T47D (cell line): Measurements from ENCODE around the gene TCEAL2.

Experiments
- DNase-seq, 2 experiments: peaks; one replicate each; pipeline versions ENCODE4 v3.0.0 to v3.0.0-alpha.2; 2011 to 2012; ENCODE audit warnings: low read depth in 1 of 2, low spot score in 1 of 2
- JUND ChIP-seq: IDR thresholded peaks from 2 replicates; pipeline ENCODE4 v1.6.1; 2012; ENCODE audit warnings: low read depth
- in situ Hi-C: cut with HindIII; loops from 2 replicates; pipeline ENCODE4 v1.10.0; 2016; ENCODE audit warnings: low sequenced_read_pairs, low pct_unique_long_range_greater_than_20kb

Gene TCEAL2

GRCh38 chrX:102154900-102155805, 29.7 kb downstream of the TCEAL2 start:
- in situ Hi-C loops = no loop called here
- no peak for TF ChIP-seq JUND
- DNase-seq = peak in 1 of 2 experiments; percentile 3

GRCh38 chrX:102155806-102156179, 30.3 kb downstream of the TCEAL2 start, which contains the start of gene BEX5:
TSS of gene BEX5 (minus strand) at chrX:102155977. CDS start at chrX:102154265, 1,712 bp downstream.
- peak; percentile 21 to 79 for DNase-seq
- in situ Hi-C loops = no loop called here
- no peak for TF ChIP-seq JUND
